ENCODE results near the gene SCNN1G. TPM values are rescaled to one million over a fixed set of nuclear protein-coding genes. Genes with fewer than 3 reads are reported as not detected.

Gene SCNN1G
- total RNA-seq, 1 experiment from 2014 or later = not detected

DNA sequence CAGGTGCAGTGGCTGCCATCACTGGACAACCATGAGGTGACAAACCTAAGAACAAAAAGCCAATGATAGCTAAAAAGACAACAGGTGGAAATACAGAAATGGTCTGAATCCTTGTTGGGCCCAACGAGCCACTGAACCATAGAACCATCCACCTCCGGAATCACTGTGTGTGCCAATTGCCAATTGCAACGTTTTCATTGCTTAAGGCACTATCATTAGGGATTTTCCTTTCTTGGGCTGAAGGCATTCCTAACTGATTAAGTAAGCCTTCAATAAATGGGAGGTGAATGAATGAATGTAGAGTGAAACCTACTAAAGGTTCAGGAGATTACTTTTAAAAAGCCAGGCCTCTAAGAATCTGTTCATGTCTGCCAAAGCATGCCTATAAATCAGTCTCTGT, 36.9 kb upstream of the SCNN1G start:
- H3K4me1 ChIP-seq (ENCODE audit: control insufficient read depth in 1 of 2, insufficient read depth in 2 of 2, low read length in 2 of 2) = peaks cover 17 to 31% of the 10 kb centered on the region in 2 experiments
- intact Hi-C loops (cut with micrococcal nuclease) = no loop called here
- H3K9me3 ChIP-seq (ENCODE audit: control insufficient read depth in 1 of 2, insufficient read depth in 1 of 2, low read depth in 1 of 2, low read length in 2 of 2) = no peaks in the 10 kb centered on the region
- H2AFZ ChIP-seq (ENCODE audit: low read depth, low read length, poor library complexity, severe bottlenecking) = no peak overlapping the region
- H3K27ac ChIP-seq (ENCODE audit: low read depth, low read length) = no peak overlapping the region
- H3K9ac ChIP-seq (ENCODE audit: low read length) = no peak overlapping the region
- H3K36me3 ChIP-seq (ENCODE audit: control insufficient read depth in 1 of 2, insufficient read depth in 2 of 2, low read length in 2 of 2) = no peaks in the 10 kb centered on the region
- H3K9me2 ChIP-seq (ENCODE audit: insufficient read depth) = no peaks in the 10 kb centered on the region
- TSS peak; percentile 17 for BruUV-seq (replicated peaks)
- DNase-seq (ENCODE audit: low read depth, low spot score) = no peak
- no peaks in the 10 kb centered on the region for H4K20me1 ChIP-seq (ENCODE audit: insufficient read depth)
- H3K4me2 ChIP-seq (ENCODE audit: low read length) = no peak overlapping the region
- H3K27me3 ChIP-seq (ENCODE audit: insufficient read depth, low read length) = no peaks in the 10 kb centered on the region
- ATAC-seq = no peak
- ChIA-PET POLR2A (no interaction called here), RAD21 (ENCODE audit: low non-redundant PET in 1 of 2, low total read pairs in 2 of 2, uncharacterized antibody in 2 of 2, unreplicated experiment in 2 of 2) (no interaction called here), CTCF (no interaction called here)
- TF ChIP-seq EZH2phosphoT487 (IDR thresholded peaks at IDR 0.05; ENCODE audit: borderline replicate concordance) = no peak
- no peak for TF ChIP-seq EGR1 (IDR thresholded peaks at IDR 0.05; ENCODE audit: low read depth)
- TF ChIP-seq YY1 (IDR thresholded peaks at IDR 0.05; ENCODE audit: extremely low read depth, insufficient replicate concordance, low read depth, low read length) = no peak
- no peak for TF ChIP-seq CBX3 (IDR thresholded peaks at IDR 0.05; ENCODE audit: low read depth)
- TF ChIP-seq ZFX (IDR thresholded peaks at IDR 0.05) = no peak
- TF ChIP-seq JUND (IDR thresholded peaks at IDR 0.05) = no peak
- TF ChIP-seq RAD21 (IDR thresholded peaks at IDR 0.05; ENCODE audit: low read depth) = no peak
- TF ChIP-seq FOSL1 (IDR thresholded peaks at IDR 0.05; ENCODE audit: low read depth) = no peak
- TF ChIP-seq, protein P1, sequence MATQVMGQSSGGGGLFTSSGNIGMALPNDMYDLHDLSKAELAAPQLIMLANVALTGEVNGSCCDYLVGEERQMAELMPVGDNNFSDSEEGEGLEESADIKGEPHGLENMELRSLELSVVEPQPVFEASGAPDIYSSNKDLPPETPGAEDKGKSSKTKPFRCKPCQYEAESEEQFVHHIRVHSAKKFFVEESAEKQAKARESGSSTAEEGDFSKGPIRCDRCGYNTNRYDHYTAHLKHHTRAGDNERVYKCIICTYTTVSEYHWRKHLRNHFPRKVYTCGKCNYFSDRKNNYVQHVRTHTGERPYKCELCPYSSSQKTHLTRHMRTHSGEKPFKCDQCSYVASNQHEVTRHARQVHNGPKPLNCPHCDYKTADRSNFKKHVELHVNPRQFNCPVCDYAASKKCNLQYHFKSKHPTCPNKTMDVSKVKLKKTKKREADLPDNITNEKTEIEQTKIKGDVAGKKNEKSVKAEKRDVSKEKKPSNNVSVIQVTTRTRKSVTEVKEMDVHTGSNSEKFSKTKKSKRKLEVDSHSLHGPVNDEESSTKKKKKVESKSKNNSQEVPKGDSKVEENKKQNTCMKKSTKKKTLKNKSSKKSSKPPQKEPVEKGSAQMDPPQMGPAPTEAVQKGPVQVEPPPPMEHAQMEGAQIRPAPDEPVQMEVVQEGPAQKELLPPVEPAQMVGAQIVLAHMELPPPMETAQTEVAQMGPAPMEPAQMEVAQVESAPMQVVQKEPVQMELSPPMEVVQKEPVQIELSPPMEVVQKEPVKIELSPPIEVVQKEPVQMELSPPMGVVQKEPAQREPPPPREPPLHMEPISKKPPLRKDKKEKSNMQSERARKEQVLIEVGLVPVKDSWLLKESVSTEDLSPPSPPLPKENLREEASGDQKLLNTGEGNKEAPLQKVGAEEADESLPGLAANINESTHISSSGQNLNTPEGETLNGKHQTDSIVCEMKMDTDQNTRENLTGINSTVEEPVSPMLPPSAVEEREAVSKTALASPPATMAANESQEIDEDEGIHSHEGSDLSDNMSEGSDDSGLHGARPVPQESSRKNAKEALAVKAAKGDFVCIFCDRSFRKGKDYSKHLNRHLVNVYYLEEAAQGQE (IDR thresholded peaks at IDR 0.05; ENCODE audit: low read depth) = no peak
- H3K4me3 ChIP-seq (replicated peaks in 1 of 2; ENCODE audit: low read depth in 1 of 2, low read length in 2 of 2) = no peak overlapping the region
- H3K79me2 ChIP-seq (ENCODE audit: insufficient read depth, low read length) = peaks cover 79% of the 10 kb centered on the region

All from HCT116 (cell line).